ENCODE measurements around the gene VGF. TPM values are rescaled to one million over a fixed set of nuclear protein-coding genes. Genes with fewer than 3 reads are reported as not detected.
"Not testable (repeated sequence)": the region's sequence is repeated elsewhere in the genome, so short reads cannot be mapped to it uniquely, and the experiment has no call there.

The VGF gene
- total RNA-seq, 1 donor from 2014 or later, result 20.9 TPM

GRCh38 chr7:101125989-101126650 is 39.2 kb downstream of the VGF start:
- H3K4me3 ChIP-seq (ENCODE audit: low read depth, low read length), result peak overlapping the region; percentile 79
- DNase-seq (ENCODE audit: low read depth), result no peak
- TF ChIP-seq, protein P1, sequence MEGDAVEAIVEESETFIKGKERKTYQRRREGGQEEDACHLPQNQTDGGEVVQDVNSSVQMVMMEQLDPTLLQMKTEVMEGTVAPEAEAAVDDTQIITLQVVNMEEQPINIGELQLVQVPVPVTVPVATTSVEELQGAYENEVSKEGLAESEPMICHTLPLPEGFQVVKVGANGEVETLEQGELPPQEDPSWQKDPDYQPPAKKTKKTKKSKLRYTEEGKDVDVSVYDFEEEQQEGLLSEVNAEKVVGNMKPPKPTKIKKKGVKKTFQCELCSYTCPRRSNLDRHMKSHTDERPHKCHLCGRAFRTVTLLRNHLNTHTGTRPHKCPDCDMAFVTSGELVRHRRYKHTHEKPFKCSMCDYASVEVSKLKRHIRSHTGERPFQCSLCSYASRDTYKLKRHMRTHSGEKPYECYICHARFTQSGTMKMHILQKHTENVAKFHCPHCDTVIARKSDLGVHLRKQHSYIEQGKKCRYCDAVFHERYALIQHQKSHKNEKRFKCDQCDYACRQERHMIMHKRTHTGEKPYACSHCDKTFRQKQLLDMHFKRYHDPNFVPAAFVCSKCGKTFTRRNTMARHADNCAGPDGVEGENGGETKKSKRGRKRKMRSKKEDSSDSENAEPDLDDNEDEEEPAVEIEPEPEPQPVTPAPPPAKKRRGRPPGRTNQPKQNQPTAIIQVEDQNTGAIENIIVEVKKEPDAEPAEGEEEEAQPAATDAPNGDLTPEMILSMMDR (conservative IDR thresholded peaks at IDR 0.05; ENCODE audit: low read depth, low read length), result no peak

- TF ChIP-seq, protein P1 (conservative IDR thresholded peaks at IDR 0.05; ENCODE audit: low read depth, low read length), result no peak
- H3K4me3 ChIP-seq (ENCODE audit: low read depth, low read length), result no peak overlapping the region
- DNase-seq (ENCODE audit: low read depth), result no peak
Measured at GRCh38 chr7:101124376-101125056, 40.9 kb downstream of the VGF start.

DNA sequence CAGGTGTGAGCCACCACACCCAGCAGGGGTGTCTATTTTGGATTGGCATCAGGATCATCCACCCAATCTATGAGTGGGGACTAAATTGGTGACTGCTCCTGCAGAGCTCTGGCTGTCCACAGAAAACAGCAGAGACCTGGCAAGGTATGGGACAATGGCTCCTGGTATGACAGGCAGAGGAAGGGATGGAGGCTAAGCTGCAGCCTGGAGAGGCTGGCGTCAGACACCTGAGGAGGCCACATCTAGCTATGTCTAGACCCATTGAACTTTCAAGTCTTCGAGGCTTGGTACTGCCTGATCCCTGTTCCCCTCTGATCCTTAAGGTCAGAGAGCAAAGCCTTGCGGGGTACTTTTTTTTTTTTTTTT is 41.7 kb downstream of the VGF start:
- TF ChIP-seq, protein P1 (conservative IDR thresholded peaks at IDR 0.05; ENCODE audit: low read depth, low read length), result no peak
- H3K4me3 ChIP-seq (ENCODE audit: low read depth, low read length), result no peak overlapping the region
- no peak for DNase-seq (ENCODE audit: low read depth)

- TF ChIP-seq, protein P1 (conservative IDR thresholded peaks at IDR 0.05; ENCODE audit: low read depth, low read length), result no peak
- no peak overlapping the region for H3K4me3 ChIP-seq (ENCODE audit: low read depth, low read length)
- no peak for DNase-seq (ENCODE audit: low read depth)
Measured at GRCh38 chr7:101122933-101123702, 42.3 kb downstream of the VGF start.

DNA sequence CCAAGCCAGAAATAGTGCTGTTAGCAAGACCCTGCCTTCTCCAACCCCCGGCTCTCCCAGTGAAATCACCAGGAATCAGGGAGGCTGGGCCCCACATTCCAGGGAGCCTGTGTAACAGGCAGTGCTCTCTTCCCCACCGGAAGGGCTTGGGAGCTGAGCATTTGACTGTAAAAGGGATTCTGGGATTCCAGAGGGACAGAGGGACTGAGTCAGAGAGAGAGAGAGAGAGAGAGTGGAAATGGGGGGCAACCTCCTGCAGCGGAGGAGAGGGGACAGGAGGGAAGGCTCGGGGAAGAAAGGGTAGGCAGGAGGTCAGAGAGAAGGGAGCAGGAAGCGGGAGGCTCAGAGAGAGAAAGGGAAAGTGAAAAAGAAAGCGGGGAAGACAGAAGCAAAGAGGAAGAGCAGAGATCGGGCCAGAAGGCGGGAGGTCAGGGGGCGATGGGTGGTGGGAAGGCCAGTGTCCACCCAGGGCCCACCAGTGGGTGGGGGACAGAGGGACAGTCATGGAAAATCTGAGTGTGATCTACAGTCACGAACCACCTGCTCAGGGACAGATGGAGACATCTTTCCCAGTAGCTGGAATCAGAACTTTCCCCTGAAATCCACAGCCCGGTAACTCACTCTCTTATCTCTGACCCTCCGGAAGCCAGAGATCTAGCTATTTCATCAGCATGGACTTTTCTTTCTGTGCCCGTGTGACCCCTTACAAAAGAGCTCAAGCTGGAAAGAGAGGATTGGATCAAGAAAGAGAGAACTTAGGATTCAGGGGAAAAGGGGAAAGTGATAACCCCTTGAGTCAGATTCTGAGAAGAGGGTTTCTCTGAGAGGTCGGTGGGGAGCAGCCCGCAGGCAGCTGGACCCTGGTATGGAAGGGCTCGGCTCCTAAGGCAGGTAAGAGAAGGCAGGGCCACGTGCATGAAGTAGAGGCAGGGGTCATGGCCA is 43.1 kb downstream of the VGF start:
- peak overlapping the region; percentile 32 for H3K4me3 ChIP-seq (ENCODE audit: low read depth, low read length)
- peak; percentile 88 for DNase-seq (ENCODE audit: low read depth)
- TF ChIP-seq, protein P1 (conservative IDR thresholded peaks at IDR 0.05; ENCODE audit: low read depth, low read length), result no peak

DNA sequence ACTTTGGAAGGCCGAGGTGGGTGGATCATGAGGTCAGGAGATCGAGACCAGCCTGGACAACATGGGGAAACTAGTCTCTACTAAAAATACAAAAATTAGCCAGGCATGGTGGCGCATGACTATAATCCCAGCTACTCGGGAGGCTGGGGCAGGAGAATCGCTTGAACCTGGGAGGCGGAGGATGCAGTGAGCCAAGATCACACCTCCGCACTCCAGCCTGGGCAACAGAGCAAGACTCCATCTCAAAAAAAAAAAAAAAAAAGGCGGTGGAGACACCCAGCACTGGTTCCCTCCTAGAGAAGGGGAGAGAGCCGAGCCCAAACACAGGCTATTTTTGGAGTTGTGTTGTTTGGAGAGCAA is 43.8 kb downstream of the VGF start:
- H3K4me3 ChIP-seq (ENCODE audit: low read depth, low read length); DNase-seq (ENCODE audit: low read depth): not testable (repeated sequence)

Data from epithelial cell of proximal tubule (primary cell).